ENCODE data around the gene CDH5. TPM values are rescaled to one million over a fixed set of nuclear protein-coding genes. Genes with fewer than 3 reads are reported as not detected.

CDH5 gene
- polyA plus RNA-seq, 3 donors, result 53.1 to 70.8 (median 62.7) TPM

Other genes starting within 250 kb of the CDH5 start
- gene BEAN1, start 60.6 kb downstream of the CDH5 start, polyA plus RNA-seq (ENCODE audit: insufficient read length in 3 of 3), result 1 to 10 TPM; 1.5 to 3.8 (median 3.4) TPM
- 10 to 100 TPM; 33.5 to 37.8 (median 36.4) TPM for gene TK2, start 183.4 kb downstream of the CDH5 start, polyA plus RNA-seq (ENCODE audit: insufficient read length in 3 of 3)
- 10 to 100 TPM; 30.4 to 38.8 (median 36.7) TPM for gene CKLF, start 185.9 kb downstream of the CDH5 start, polyA plus RNA-seq (ENCODE audit: insufficient read length in 3 of 3)
- gene CMTM1, start 199.7 kb downstream of the CDH5 start, polyA plus RNA-seq (ENCODE audit: insufficient read length in 3 of 3), result 1 to 10 TPM; 6.8 to 9.3 (median 8.2) TPM
- under 1 TPM; 0.56 to 0.90 (median 0.61) TPM for gene CMTM2, start 212.8 kb downstream of the CDH5 start, polyA plus RNA-seq (ENCODE audit: insufficient read length in 3 of 3)
- gene CMTM3, start 238.0 kb downstream of the CDH5 start, polyA plus RNA-seq (ENCODE audit: insufficient read length in 3 of 3), result 10 to 100 TPM; 53.5 to 70.2 (median 65.5) TPM

Measured in renal pelvis (tissue), 3 donors.